GM12892 (cell line): ENCODE measurements around the gene EBLN2.

Experiments used
- POLR2AphosphoS5 ChIP-seq: IDR thresholded peaks from 2 replicates; pipeline ENCODE4 v1.6.1; 2011; ENCODE audit warnings: low read depth, low read length, control low read depth
- TAF1 ChIP-seq: IDR thresholded peaks from 2 replicates; pipeline ENCODE4 v1.6.1; 2011; ENCODE audit warnings: low read depth, mild to moderate bottlenecking, control low read depth, low read length, borderline replicate concordance

- TF ChIP-seq POLR2AphosphoS5, result no peak
- TF ChIP-seq TAF1, result no peak
Observed at GRCh38 chr3:73031573-73032103, 29.8 kb upstream of the EBLN2 start.
